ENCODE results near the gene ME3. TPM values are rescaled to one million over a fixed set of nuclear protein-coding genes. Genes with fewer than 3 reads are reported as not detected.

The ME3 gene
- total and polyA plus RNA-seq, 2 experiments from 2014 or later, result 7.5 to 10.9 TPM

DNA sequence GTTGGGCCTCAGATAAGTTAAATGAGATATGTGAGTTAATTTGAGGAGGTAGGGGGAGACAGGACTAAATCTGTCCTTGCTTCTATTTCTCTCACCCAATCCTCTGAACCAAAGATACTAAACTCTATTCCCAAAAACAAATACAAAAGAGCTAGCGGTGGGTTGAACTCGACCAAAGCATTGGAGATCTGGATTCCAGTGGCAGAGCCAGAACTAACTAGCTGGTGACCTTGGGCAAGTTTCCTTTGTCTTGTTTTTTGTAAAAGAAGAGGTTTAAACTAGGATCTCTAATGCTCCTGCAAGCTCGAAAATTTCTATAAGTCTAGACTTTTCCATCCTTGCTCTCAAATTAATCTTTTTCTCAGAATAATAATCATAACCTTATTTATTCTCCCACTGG lies 1.5 kb downstream of the ME3 start:
- Histone ChIP-seq H2AFZ (peak overlapping the region; percentile 84; the same call in 1 of the 2 replicates), H3K4me3 (peak overlapping the region; percentile 78), H3K27me3 (replicated peaks; ENCODE audit: insufficient read depth) (no peaks in the 10 kb centered on the region), H3K9me2 (ENCODE audit: insufficient read depth) (no peaks in the 10 kb centered on the region), H4K20me1 (ENCODE audit: insufficient read depth) (no peaks in the 10 kb centered on the region), H3F3A (ENCODE audit: insufficient read depth) (no peaks in the 10 kb centered on the region), H3K79me2 (ENCODE audit: insufficient read depth) (no peaks in the 10 kb centered on the region), H3K27ac (no peak overlapping the region), H3K4me2 (ENCODE audit: unreplicated experiment) (peak overlapping the region; percentile 60), H3K9ac (peak overlapping the region; percentile 76), H3K4me1 (ENCODE audit: insufficient read depth) (peaks cover 5% of the 10 kb centered on the region; the same call in 1 of the 2 replicates), H3K9me3 (ENCODE audit: low read depth) (no peaks in the 10 kb centered on the region), H3K36me3 (ENCODE audit: low read depth) (no peaks in the 10 kb centered on the region)
- TF ChIP-seq EZH2 (IDR thresholded peaks at IDR 0.05; ENCODE audit: insufficient read depth, poor library complexity, severe bottlenecking) (no peak), EZH2phosphoT487 (IDR thresholded peaks at IDR 0.05; ENCODE audit: insufficient read depth, low read depth) (no peak)
- 66 to 71% methylated on average over 3 of the region's 3 CpGs for WGBS, 2 experiments (ENCODE audit: low coverage in 1 of 2, low lambda C conversion rate in 2 of 2, missing lambda C conversion rate in 2 of 2)
- in situ Hi-C loops (cut with MboI), result no loop called here
- DNase-seq, result no peak

DNA sequence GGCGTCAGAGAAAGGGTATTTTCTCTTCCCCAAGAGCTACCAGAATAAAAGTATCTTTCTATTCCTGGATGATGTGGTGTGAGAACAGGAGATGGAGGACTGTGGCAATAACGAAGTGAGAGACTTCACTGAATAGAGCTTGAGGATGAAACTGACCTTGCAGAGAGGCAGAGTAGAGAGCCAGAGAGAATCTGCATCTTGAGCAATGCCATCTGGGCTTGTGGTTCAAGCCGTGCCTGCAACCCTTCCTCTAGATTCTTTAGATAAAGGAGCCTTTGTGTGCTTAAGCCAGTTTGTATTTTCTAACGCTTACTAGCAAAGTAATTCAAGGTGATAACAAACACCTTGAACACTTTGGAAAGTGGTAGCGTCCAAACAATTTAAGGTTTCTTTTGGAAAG lies 2.2 kb downstream of the ME3 start:
- in situ Hi-C loops (cut with MboI), result no loop called here
- no peak for DNase-seq
- Histone ChIP-seq H3K27ac (no peak overlapping the region), H3K4me1 (ENCODE audit: insufficient read depth) (peaks cover 5% of the 10 kb centered on the region; the same call in 1 of the 2 replicates), H3K4me2 (ENCODE audit: unreplicated experiment) (no peak overlapping the region), H2AFZ (no peak overlapping the region), H3K27me3 (replicated peaks; ENCODE audit: insufficient read depth) (no peaks in the 10 kb centered on the region), H3K9me3 (ENCODE audit: low read depth) (no peaks in the 10 kb centered on the region), H3K36me3 (ENCODE audit: low read depth) (no peaks in the 10 kb centered on the region), H3K79me2 (ENCODE audit: insufficient read depth) (no peaks in the 10 kb centered on the region), H4K20me1 (ENCODE audit: insufficient read depth) (no peaks in the 10 kb centered on the region), H3K9me2 (ENCODE audit: insufficient read depth) (no peaks in the 10 kb centered on the region), H3K9ac (no peak overlapping the region), H3K4me3 (no peak overlapping the region), H3F3A (ENCODE audit: insufficient read depth) (no peaks in the 10 kb centered on the region)
- TF ChIP-seq EZH2phosphoT487 (IDR thresholded peaks at IDR 0.05; ENCODE audit: insufficient read depth, low read depth) (no peak), EZH2 (IDR thresholded peaks at IDR 0.05; ENCODE audit: insufficient read depth, poor library complexity, severe bottlenecking) (no peak)
- 95 to 96% methylated on average over 5 of the region's 5 CpGs for WGBS, 2 experiments (ENCODE audit: low coverage in 1 of 2, low lambda C conversion rate in 2 of 2, missing lambda C conversion rate in 2 of 2)

DNA sequence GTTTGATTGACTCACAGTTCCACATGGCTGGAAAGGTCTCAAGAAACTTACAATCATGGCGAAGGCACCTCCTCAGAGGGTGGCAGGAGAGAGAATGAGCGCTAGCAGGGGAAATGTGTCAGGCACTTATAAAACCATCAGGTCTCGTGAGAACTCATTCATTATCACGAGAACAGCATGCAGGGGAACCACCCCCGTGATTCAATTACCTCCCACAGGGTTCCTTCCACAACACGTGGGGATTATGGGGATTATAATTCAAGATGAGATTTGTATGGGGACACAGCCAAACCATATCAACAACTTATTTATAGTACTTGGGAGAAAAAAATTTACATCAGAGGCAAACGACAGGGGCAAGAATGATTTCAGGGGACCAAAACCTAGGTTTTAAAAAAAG lies 3.0 kb downstream of the ME3 start:
- H3K36me3 ChIP-seq (ENCODE audit: low read depth), result no peaks in the 10 kb centered on the region
- no peaks in the 10 kb centered on the region for H3K27me3 ChIP-seq (replicated peaks; ENCODE audit: insufficient read depth)
- no peaks in the 10 kb centered on the region for H3K9me2 ChIP-seq (ENCODE audit: insufficient read depth)
- TF ChIP-seq EZH2 (IDR thresholded peaks at IDR 0.05; ENCODE audit: insufficient read depth, poor library complexity, severe bottlenecking) (no peak), EZH2phosphoT487 (IDR thresholded peaks at IDR 0.05; ENCODE audit: insufficient read depth, low read depth) (no peak)
- H3K9me3 ChIP-seq (ENCODE audit: low read depth), result no peaks in the 10 kb centered on the region
- H4K20me1 ChIP-seq (ENCODE audit: insufficient read depth), result no peaks in the 10 kb centered on the region
- no peak for DNase-seq
- peaks cover 5% of the 10 kb centered on the region; the same call in 1 of the 2 replicates for H3K4me1 ChIP-seq (ENCODE audit: insufficient read depth)
- no peak overlapping the region for H3K4me2 ChIP-seq (ENCODE audit: unreplicated experiment)
- WGBS, 2 experiments (ENCODE audit: low coverage in 1 of 2, low lambda C conversion rate in 2 of 2, missing lambda C conversion rate in 2 of 2), result 83 to 88% methylated on average over 7 of the region's 7 CpGs
- no peak overlapping the region for H3K27ac ChIP-seq
- no peaks in the 10 kb centered on the region for H3F3A ChIP-seq (ENCODE audit: insufficient read depth)
- in situ Hi-C loops (cut with MboI), result no loop called here
- H3K9ac ChIP-seq, result no peak overlapping the region
- H2AFZ ChIP-seq, result no peak overlapping the region
- no peak overlapping the region for H3K4me3 ChIP-seq
- H3K79me2 ChIP-seq (ENCODE audit: insufficient read depth), result no peaks in the 10 kb centered on the region

DNA sequence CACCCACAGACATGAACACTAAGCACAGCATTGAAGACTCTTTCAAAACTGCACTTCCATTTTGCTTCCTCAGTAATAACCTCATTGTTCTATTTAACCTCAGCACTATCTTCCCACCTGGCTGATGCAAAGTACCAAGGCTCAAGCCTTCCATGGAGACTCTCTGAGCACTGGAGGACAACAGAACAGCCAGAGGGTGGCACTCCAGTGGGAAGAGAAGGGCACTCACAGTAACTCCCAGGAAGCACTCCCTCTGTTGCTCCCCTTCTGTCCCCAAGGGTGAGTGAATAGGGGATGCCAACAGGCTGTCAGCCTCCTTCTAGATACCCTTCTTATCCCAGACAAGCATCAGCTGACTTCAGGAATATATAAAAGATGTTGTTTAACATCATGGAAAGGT lies 3.5 kb downstream of the ME3 start:
- no peak overlapping the region for H3K4me3 ChIP-seq
- no peaks in the 10 kb centered on the region for H3K9me3 ChIP-seq (ENCODE audit: low read depth)
- TF ChIP-seq EZH2 (IDR thresholded peaks at IDR 0.05; ENCODE audit: insufficient read depth, poor library complexity, severe bottlenecking), result no peak
- TF ChIP-seq EZH2phosphoT487 (IDR thresholded peaks at IDR 0.05; ENCODE audit: insufficient read depth, low read depth), result no peak
- no peaks in the 10 kb centered on the region for H3K9me2 ChIP-seq (ENCODE audit: insufficient read depth)
- no peaks in the 10 kb centered on the region for H3K27me3 ChIP-seq (replicated peaks; ENCODE audit: insufficient read depth)
- H3K79me2 ChIP-seq (ENCODE audit: insufficient read depth), result no peaks in the 10 kb centered on the region
- DNase-seq, result no peak
- H3K9ac ChIP-seq, result no peak overlapping the region
- H3K36me3 ChIP-seq (ENCODE audit: low read depth), result no peaks in the 10 kb centered on the region
- peaks cover 5% of the 10 kb centered on the region; the same call in 1 of the 2 replicates for H3K4me1 ChIP-seq (ENCODE audit: insufficient read depth)
- H3F3A ChIP-seq (ENCODE audit: insufficient read depth), result no peaks in the 10 kb centered on the region
- no peak overlapping the region for H3K27ac ChIP-seq
- no peaks in the 10 kb centered on the region for H4K20me1 ChIP-seq (ENCODE audit: insufficient read depth)
- in situ Hi-C loops (cut with MboI), result no loop called here
- no peak overlapping the region for H3K4me2 ChIP-seq (ENCODE audit: unreplicated experiment)
- no peak overlapping the region for H2AFZ ChIP-seq

DNA sequence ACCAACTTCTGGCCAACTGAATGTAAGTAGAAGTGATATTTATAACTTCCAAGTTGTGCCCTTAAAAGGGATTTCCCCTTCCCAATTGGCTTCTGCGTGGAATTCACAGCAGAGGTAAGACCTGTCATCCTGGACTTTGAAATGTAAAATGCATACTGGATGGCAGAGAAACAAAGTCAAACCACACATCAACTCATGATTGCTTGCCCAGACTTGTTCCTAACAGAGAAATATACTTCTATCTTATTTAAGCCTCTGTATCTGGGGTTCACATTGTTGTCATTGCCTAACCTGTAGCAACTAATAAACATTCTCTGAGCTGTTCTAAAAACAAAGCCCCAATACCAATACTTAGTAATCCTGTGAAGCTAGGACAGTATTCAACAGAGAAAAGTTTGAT lies 6.2 kb downstream of the ME3 start:
- 97 to 100% methylated on average over 1 of the region's 1 CpG for WGBS, 2 experiments (ENCODE audit: low coverage in 1 of 2, low lambda C conversion rate in 2 of 2, missing lambda C conversion rate in 2 of 2)
- H3K9me2 ChIP-seq (ENCODE audit: insufficient read depth), result no peaks in the 10 kb centered on the region
- no peaks in the 10 kb centered on the region for H3K9me3 ChIP-seq (ENCODE audit: low read depth)
- H2AFZ ChIP-seq, result no peak overlapping the region
- no peak for TF ChIP-seq EZH2 (IDR thresholded peaks at IDR 0.05; ENCODE audit: insufficient read depth, poor library complexity, severe bottlenecking)
- TF ChIP-seq EZH2phosphoT487 (IDR thresholded peaks at IDR 0.05; ENCODE audit: insufficient read depth, low read depth), result no peak
- H3K27ac ChIP-seq, result no peak overlapping the region
- no peak overlapping the region for H3K4me3 ChIP-seq
- H3K4me1 ChIP-seq (ENCODE audit: insufficient read depth), result peaks cover 3% of the 10 kb centered on the region; the same call in 1 of the 2 replicates
- H4K20me1 ChIP-seq (ENCODE audit: insufficient read depth), result no peaks in the 10 kb centered on the region
- H3K79me2 ChIP-seq (ENCODE audit: insufficient read depth), result no peaks in the 10 kb centered on the region
- H3K4me2 ChIP-seq (ENCODE audit: unreplicated experiment), result no peak overlapping the region
- H3K27me3 ChIP-seq (replicated peaks; ENCODE audit: insufficient read depth), result no peaks in the 10 kb centered on the region
- H3F3A ChIP-seq (ENCODE audit: insufficient read depth), result no peaks in the 10 kb centered on the region
- in situ Hi-C loops (cut with MboI), result no loop called here
- no peak for DNase-seq
- H3K9ac ChIP-seq, result no peak overlapping the region
- H3K36me3 ChIP-seq (ENCODE audit: low read depth), result no peaks in the 10 kb centered on the region

All from GM23248 (cell line).